Right forelimb (tissue), 1 donor: ENCODE measurements around the gene TLCD3A.

Experiments used
- DNase-seq: peaks from one replicate; pipeline ENCODE4 v3.0.0-alpha.2; 2018

The TLCD3A gene

DNA sequence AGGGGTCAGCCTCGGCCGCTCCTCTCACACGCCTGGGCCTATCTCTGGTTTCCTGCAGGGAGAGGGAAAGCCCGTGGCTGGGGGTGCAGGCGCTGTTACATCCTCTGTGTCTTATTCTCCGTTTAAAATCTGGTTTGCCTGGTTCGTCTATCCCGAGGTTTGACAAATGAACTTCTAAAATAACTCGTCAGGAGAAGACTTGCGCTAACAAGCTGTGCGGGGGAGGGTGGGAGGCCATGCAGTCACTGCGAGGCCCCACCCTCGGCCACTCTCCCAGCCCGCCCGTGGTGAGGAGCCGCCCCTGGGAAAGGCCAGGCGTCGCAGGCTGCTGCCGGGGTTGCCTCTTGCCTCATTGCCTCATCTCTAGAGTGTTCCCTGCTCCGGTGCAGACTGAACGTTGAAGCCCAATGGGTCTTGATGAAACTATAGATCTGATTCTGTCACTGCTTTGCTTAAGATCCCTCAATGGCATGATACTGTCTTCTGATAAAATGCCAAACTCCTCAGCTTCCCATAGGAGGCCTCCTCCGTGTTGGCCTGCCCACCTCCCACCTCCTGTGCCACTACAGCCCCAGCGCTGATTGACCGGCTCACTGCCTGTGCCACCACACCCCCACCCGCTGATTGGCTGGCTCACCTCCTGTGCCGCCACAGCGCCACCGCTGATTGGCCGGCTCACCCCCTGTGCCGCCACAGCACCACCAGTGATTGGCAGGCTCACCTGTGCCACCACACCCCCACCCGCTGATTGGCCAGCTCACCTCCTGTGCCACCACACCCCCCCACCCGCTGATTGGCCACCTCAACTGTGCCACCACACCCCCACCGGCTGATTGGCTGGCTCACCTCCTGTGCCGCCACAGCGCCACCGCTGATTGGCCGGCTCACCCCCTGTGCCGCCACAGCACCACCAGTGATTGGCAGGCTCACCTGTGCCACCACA lies 57.8 kb downstream of the TLCD3A start:
- DNase-seq: peak; percentile 44

DNA sequence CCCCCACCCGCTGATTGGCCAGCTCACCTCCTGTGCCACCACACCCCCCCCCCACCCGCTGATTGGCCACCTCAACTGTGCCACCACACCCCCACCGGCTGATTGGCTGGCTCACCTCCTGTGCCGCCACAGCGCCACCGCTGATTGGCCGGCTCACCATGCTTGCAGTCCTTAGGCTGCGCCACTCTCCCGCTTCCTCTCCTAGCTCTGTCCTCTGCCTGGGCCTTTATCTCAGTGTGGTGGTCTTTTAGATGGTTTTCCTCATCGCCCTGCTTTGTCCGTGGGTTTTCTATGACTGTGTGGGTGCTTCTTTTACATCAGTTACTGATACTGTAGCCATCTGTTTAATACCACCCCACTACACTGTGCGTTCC lies 58.5 kb downstream of the TLCD3A start:
- peak; percentile 32 for DNase-seq

DNA sequence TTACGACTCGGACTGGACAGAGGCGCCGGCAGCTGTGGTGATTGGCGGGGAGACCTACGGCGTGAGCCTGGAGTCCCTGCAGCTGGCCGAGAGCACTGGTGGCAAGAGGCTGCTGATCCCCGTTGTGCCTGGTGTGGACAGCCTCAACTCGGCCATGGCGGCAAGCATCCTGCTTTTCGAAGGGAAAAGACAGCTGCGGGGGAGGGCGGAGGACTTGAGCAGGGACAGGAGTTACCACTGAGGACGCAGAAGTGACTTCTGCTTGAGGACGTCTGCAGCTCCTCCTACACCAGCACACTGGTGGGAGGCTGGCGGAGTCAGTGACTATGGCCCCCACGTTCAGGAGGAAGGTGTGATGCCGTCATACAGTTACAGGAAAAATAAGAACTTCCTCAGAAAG lies 59.4 kb downstream of the TLCD3A start:
- DNase-seq: peak; percentile 36

DNA sequence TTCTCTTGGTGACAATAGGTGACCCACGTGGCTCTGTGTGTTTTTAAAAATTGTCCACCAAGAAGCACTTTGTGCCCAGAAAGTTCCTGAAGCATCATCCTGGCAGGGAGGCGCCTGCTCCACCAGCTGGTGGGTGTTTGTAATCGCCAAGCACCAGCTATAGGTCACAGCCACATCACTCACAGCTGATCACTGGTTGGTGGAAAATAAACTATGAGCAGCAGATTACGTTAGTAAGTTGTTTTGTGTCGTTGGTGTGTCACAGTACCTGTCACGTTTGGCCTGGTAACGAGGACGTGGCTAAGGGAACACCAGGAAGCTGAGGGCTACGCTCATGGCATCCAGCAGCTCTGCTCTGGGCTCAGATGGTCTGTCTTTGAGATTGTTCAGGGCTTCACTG lies 59.9 kb downstream of the TLCD3A start:
- peak; percentile 37 for DNase-seq
